GM20000 (cell line): ENCODE results near the gene ZFP36L1.

Experiments used
- DNase-seq: peaks from one replicate; pipeline ENCODE4 v3.0.0; 2012; ENCODE audit warnings: low spot score
- TF ChIP-seq, protein P1 (sequence below): IDR thresholded peaks from 2 replicates; pipeline ENCODE4 v1.5.1; 2012; ENCODE audit warnings: mild to moderate bottlenecking, control low read depth; ENCODE audit errors: extremely low read depth, missing control alignments

The ZFP36L1 gene

DNA sequence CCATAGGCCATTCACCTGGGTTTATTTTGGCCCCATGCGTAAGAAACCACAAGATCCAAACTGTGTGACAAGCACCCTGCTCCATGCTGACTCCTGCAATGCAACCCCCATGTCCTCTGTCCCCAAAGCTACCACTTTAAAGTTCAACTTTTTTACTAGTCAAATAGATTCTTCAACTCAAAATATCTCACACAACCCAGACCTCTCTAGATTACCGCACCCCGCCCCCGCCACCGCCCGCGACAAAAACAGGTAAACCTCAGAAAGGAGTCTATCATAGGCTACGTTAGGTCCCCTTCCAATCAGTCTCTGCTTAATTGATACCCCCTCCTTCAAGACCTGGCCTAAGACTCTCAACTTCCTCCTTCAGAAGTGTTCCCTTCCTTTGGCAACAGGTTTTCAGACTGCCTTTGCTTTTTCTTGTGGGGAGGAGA, 2.2 kb downstream of the ZFP36L1 start:
- DNase-seq, result no peak

DNA sequence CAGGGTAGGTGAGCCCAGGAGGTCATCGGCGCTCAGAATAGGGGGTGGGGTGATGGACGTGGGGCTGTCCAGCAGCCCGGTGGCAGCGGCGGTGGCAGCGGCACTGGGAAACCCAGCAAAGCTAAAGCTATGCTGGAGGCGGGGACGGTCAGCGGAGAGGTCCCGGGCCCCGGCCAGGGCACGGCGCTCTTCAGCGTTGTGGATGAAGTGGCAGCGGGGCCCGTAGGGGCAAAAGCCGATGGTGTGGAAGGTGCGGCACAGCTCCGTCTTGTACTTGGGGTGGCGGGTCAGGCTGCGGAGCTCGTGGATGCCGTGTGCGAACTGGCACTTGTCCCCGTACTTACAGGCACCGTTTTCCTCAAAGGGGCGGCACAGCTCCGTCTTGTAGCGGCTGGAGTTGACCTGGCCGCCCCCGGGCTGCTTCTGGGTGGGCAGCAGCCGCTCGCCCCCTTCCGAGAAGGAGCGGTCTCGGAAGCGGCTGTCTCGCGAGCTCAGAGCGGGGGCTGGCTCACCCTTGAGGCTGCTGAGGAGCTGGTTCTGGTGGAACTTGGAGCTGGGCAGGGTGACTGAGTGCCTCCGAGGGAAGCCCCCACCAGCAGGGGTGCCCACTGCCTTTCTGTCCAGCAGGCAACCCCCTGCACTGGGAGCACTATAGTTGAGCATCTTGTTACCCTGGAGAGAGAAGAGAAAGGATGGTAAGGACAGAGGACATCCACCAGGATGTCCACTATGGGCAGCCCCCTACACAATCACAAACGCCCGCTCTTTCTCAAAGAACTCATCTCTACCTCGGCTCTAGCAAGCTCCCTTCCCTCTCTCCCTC, 2.8 kb downstream of the ZFP36L1 start:
- TF ChIP-seq, protein P1, sequence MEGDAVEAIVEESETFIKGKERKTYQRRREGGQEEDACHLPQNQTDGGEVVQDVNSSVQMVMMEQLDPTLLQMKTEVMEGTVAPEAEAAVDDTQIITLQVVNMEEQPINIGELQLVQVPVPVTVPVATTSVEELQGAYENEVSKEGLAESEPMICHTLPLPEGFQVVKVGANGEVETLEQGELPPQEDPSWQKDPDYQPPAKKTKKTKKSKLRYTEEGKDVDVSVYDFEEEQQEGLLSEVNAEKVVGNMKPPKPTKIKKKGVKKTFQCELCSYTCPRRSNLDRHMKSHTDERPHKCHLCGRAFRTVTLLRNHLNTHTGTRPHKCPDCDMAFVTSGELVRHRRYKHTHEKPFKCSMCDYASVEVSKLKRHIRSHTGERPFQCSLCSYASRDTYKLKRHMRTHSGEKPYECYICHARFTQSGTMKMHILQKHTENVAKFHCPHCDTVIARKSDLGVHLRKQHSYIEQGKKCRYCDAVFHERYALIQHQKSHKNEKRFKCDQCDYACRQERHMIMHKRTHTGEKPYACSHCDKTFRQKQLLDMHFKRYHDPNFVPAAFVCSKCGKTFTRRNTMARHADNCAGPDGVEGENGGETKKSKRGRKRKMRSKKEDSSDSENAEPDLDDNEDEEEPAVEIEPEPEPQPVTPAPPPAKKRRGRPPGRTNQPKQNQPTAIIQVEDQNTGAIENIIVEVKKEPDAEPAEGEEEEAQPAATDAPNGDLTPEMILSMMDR, result no peak
- no peak for DNase-seq

More for the DNA sequence above, 2.2 kb downstream of the ZFP36L1 start:
- TF ChIP-seq, protein P1, result no peak

DNA sequence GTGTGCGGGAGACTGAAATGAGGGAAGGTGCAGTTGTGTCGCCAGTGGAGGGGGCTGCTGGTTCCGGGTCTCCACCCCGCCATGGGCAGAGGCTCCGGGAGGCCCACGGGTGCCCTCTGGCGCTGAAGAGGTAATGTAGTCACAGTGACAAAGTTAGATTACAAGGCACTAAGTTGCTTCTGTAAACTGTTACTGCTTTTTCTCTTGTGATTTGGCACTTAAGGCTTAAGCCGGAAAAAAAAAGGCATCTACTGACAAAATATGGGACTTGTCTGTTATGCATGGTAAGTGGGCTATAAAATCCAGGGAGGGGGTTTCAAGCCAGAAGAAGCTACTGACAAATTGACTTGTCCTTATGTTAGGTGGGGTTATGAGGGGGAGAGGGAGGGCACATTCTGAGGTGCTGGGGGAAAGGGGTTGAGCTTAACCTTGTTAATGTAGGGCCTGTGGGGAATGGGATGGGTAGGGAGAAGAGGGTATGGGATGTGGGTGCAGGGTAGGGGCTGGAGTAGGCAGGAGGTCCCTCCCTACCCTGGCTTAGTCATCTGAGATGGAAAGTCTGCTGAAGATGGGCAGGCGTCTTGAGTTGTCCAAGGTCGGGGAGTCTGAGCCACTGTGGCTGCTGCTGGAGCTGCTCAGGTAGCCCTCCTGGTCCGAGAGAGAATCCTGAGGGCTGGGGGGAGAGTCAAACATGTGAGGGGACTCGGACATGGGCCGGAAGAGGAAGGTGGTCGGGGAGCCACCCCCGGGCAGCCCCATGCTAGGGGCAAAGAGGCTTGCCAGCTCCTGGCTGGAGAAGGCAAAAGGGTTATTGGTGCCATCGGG, 3.7 kb downstream of the ZFP36L1 start:
- TF ChIP-seq, protein P1, result peak; percentile 66

DNA sequence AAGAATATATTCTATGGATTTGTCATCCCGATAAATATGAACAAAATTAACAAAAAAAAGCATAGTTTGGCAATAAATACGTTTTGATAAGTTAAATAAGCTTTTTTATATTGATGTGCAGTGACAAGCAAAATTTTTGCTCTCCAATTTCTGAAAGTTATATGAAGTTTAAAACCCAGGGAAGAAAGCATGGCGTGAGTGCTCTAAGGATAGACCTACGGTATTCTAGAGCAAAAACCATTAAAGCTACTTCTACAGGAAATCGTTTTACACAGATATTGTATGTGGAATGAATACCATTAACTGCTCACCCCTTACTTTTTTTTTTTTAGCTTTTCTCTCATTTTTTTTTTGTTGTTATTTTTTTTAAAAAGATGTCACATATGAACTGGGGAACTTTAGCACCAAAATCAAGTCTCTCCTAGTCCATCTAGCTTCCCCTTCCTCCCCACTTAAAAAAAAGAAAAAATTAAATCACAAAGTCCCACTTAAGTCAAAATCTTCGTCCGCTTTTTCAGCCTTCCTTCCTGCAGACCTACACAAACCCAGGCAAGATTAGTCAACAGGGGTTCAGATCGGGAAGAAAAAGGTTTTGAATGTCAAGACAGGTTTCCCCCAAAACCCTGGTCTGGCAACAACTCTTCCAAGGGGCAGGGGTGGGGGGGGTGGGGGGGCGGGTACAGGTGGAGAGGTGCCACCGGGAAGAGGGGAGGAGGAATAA, 4.4 kb downstream of the ZFP36L1 start:
- no peak for DNase-seq
- TF ChIP-seq, protein P1, result no peak

More for the DNA sequence above, 3.7 kb downstream of the ZFP36L1 start:
- peak; percentile 73 for DNase-seq

DNA sequence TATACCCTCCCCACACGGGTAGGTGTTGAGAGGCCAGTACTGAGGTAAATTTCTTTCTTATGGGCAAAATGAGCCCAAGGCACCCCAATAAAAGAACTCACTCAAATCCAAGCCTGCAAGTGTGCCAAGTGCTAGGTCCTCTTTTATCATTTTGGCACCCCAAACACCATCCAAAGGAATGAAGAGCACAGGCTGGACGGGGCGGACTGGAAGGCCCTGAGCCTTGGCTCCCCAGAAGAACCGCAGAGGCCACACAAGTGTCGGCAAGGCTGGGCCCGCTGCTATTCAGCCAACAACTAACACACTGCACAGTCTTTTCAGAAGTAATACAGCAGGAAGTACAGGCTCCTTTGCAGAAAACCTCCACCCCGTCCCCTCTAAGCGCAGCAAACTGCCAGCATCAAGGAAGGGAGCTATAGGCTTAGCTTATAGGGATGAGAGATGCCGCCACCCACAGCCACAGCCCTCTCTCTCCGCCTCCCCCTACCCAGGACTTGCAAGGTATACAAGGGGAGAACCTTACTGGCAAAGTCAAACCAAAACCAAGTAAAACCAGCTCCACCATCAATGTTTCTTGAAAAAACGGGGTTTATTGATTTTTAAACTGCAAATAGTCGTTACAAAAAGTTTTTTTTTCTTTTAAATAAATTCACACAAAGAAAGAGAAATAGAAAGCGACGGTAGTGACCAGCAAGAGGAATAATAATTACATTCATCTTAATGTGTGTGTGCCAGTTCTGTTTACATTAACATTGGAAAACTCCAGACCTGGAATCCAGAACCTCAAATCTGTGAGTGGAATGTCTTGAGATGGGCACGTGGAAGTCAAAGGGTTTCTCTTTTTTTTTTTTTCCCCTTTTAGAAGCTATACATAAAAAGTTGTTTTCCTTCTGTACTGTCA, 5.5 kb downstream of the ZFP36L1 start:
- DNase-seq, result no peak
- TF ChIP-seq, protein P1, result no peak

DNA sequence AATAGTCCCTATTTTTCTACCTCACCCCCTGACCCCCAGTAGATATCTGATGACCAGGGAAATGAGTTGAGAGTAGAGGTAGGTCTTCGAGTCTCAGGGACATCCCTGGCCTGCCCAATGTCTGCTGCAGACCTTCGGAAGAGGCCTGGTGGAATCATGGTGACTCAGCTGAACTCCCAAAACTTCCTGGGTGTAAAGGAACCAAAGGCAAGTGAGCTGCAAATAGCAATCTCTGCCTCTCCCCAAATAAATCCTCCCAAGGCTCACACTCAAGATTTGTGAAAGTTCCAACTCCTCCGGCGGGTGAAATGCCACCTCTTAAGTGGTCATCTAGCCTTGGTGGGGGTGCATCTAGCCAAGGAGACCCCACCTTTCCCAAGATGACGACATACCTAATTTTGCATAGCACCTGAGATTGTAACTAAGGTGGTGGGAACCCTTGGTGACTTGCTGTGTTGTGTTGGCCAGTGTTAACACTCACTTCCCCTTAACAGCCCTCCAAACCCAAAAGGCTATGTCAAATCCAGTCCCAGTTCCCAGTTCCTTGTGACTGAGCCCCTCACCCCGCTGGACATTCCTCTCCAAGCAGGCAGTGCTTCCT, 6.3 kb downstream of the ZFP36L1 start:
- DNase-seq, result no peak
- TF ChIP-seq, protein P1, result no peak
